Ammon's horn (tissue), 1 donor: Measurements from ENCODE around the gene SPATA20.
A peak's percentile ranks its signal among the peaks of the same experiment; 100 is the strongest.

ENCODE experiments used
- DNase-seq: peaks from one replicate; pipeline ENCODE4 v3.0.0-alpha.2; 2016; ENCODE audit warnings: low spot score

SPATA20 gene

GRCh38 chr17:50579399-50579798 lies 32.4 kb downstream of the SPATA20 start:
- no peak for DNase-seq

- no peak for DNase-seq
Observed at GRCh38 chr17:50580646-50581045, 33.7 kb downstream of the SPATA20 start.

GRCh38 chr17:50581316-50581715 lies 34.3 kb downstream of the SPATA20 start:
- no peak for DNase-seq

GRCh38 chr17:50582741-50583140 lies 35.8 kb downstream of the SPATA20 start:
- no peak for DNase-seq

GRCh38 chr17:50583641-50584040 lies 36.7 kb downstream of the SPATA20 start:
- DNase-seq: no peak

GRCh38 chr17:50584116-50584515 lies 37.1 kb downstream of the SPATA20 start:
- no peak for DNase-seq

- DNase-seq: no peak
Observed at GRCh38 chr17:50584749-50585148, 37.8 kb downstream of the SPATA20 start.

GRCh38 chr17:50585346-50585745 lies 38.4 kb downstream of the SPATA20 start:
- no peak for DNase-seq

GRCh38 chr17:50585891-50586290 lies 38.9 kb downstream of the SPATA20 start:
- no peak for DNase-seq

- no peak for DNase-seq
Observed at GRCh38 chr17:50586421-50587247, 39.7 kb downstream of the SPATA20 start.

- no peak for DNase-seq
Observed at GRCh38 chr17:50587571-50587970, 40.6 kb downstream of the SPATA20 start.

- no peak for DNase-seq
Observed at GRCh38 chr17:50588391-50589049, 41.5 kb downstream of the SPATA20 start.

GRCh38 chr17:50589095-50589705 lies 42.2 kb downstream of the SPATA20 start:
- DNase-seq: no peak

GRCh38 chr17:50590946-50591737 lies 44.2 kb downstream of the SPATA20 start:
- DNase-seq: no peak

- DNase-seq: peak; percentile 18
Observed at GRCh38 chr17:50593321-50593720, 46.3 kb downstream of the SPATA20 start.

- no peak for DNase-seq
Observed at GRCh38 chr17:50594128-50594823, 47.3 kb downstream of the SPATA20 start.

GRCh38 chr17:50594892-50595291 lies 47.9 kb downstream of the SPATA20 start:
- DNase-seq: no peak

GRCh38 chr17:50596191-50597037 lies 49.4 kb downstream of the SPATA20 start:
- DNase-seq: no peak

- DNase-seq: no peak
Observed at GRCh38 chr17:50598487-50598886, 51.5 kb downstream of the SPATA20 start.

GRCh38 chr17:50599606-50600005 lies 52.6 kb downstream of the SPATA20 start:
- no peak for DNase-seq
